ENCODE measurements around the gene CFAP90. TPM values are rescaled to one million over a fixed set of nuclear protein-coding genes. Genes with fewer than 3 reads are reported as not detected.

CFAP90 gene
- total RNA-seq, 1 experiment from 2014 or later = not detected

Other genes starting within 250 kb of the CFAP90 start
- gene FASTKD3, start 17.9 kb upstream of the CFAP90 start, total RNA-seq (2014; rRNA removed; shearing (Covaris generic); ENCODE audit: low replicate concordance) = 11.8 and 25.3 TPM in 2 replicates
- gene MTRR, start 18.0 kb upstream of the CFAP90 start, total RNA-seq (2014; rRNA removed; shearing (Covaris generic); ENCODE audit: low replicate concordance) = 41.4 and 44.2 TPM in 2 replicates

Measured in Karpas-422 (cell line).